Tibial nerve (tissue), 4 donors: ENCODE results near the gene MAST2. TPM values are rescaled to one million over a fixed set of nuclear protein-coding genes. Genes with fewer than 3 reads are reported as not detected.

Source experiments
- DNase-seq, 2 donors: peaks; one replicate each; pipeline ENCODE4 v3.0.0-alpha.2; 2019; ENCODE audit warnings: low spot score in 2 of 2
- H3K27ac ChIP-seq, 4 donors: fragments of 200-600 bp; sonication (generic) in 3 of 4; one replicate each; pipeline ENCODE4 v1.5.1; 2017 to 2019; ENCODE audit warnings: mild to moderate bottlenecking in 1 of 4
- H3K27me3 ChIP-seq, 2 donors: fragments of 200-600 bp; sonication (generic) in 1 of 2; one replicate each; pipeline versions ENCODE4 v1.5.1 to v1.6.0; 2017 to 2019
- H3K36me3 ChIP-seq, 3 donors: fragments of 200-600 bp; sonication (generic); one replicate each; pipeline ENCODE4 v1.5.1; 2018 to 2019
- H3K4me1 ChIP-seq, 4 donors: fragments of 200-600 bp; sonication (generic) in 3 of 4; one replicate each; pipeline ENCODE4 v1.5.1; 2017 to 2019
- H3K4me3 ChIP-seq, 4 donors: fragments of 200-600 bp; sonication (generic) in 3 of 4; one replicate each; pipeline ENCODE4 v1.5.1; 2017 to 2019; ENCODE audit warnings: mild to moderate bottlenecking in 1 of 4, moderate library complexity in 1 of 4
- H3K9me3 ChIP-seq, 4 donors: fragments of 200-600 bp; sonication (generic) in 3 of 4; one replicate each; pipeline ENCODE4 v1.5.1; 2017 to 2019
- EP300 ChIP-seq, 2 donors: sonication (generic); formaldehyde crosslinking; IDR thresholded peaks; one replicate each; pipeline ENCODE4 v1.6.1; 2017; ENCODE audit warnings: antibody characterized with exemption in 2 of 2, mild to moderate bottlenecking in 1 of 2
- POLR2A ChIP-seq, 2 donors: fragments of 450-650 bp; IDR thresholded peaks; one replicate each; pipeline ENCODE4 v1.6.1; 2017; ENCODE audit warnings: antibody characterized with exemption in 2 of 2, mild to moderate bottlenecking in 2 of 2, moderate library complexity in 2 of 2
- WGBS, 2 donors: methylation state at CpG; one replicate each; pipeline ENCODE4 v1.1.5; 2018; 5-methylcytosine and 5-hydroxymethylcytosine counted together
- total RNA-seq, 4 donors: library from RNA; depleted of rRNA; stranded (reverse); fragments of >200 nt; gene quantifications; one replicate each; pipeline ENCODE4 v1.1.0, GENCODE V29; 2016
- TF ChIP-seq, protein P1 (sequence below), 5 experiments: fragments of 200-600 bp in 3 of 5; fragments of 450-650 bp in 2 of 5; sonication (generic) in 3 of 5; IDR thresholded peaks; one replicate each; pipeline ENCODE4 v1.5.1; 2016 to 2019; ENCODE audit warnings: antibody characterized with exemption in 5 of 5, mild to moderate bottlenecking in 3 of 5, moderate library complexity in 2 of 5

The MAST2 gene
- total RNA-seq, 4 donors from 2014 or later: 38.0 to 122 (median 57.1) TPM

DNA sequence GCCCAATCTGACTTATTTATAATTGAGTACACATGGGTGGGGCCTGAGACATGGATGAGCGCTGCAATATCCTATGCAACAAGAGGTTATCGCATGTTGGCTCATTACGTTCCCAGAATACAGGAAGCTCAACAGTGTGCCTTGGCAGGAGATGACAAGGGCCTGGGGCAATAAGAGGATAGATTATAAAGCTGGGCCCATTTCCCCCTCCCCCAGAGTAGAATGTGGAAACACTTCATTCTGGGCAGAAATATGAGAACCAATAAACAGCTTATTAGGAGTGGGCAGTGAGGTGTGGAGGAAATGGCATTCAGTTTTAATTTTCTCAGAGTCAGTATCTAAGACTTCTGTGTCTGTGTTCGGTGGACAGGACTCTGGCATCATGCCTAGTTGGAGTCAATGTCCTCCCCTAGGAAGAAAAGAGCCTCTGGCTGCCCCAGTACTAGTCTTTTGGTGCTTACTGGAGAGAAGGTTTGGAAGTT lies 236.2 kb downstream of the MAST2 start:
- peaks cover 0 to 13% (median 0%) of the 10 kb centered on the region in 3 donors for H3K36me3 ChIP-seq
- H3K4me1 ChIP-seq: peaks cover 0 to 7% (median 0%) of the 10 kb centered on the region in 4 donors
- no peak overlapping the region for H3K4me3 ChIP-seq
- DNase-seq: no peak
- no peaks in the 10 kb centered on the region for H3K27me3 ChIP-seq
- H3K27ac ChIP-seq: no peak overlapping the region
- no peaks in the 10 kb centered on the region for H3K9me3 ChIP-seq
- TF ChIP-seq EP300 (IDR thresholded peaks at IDR 0.05): peak; percentile 17 to 32
- TF ChIP-seq, protein P1, sequence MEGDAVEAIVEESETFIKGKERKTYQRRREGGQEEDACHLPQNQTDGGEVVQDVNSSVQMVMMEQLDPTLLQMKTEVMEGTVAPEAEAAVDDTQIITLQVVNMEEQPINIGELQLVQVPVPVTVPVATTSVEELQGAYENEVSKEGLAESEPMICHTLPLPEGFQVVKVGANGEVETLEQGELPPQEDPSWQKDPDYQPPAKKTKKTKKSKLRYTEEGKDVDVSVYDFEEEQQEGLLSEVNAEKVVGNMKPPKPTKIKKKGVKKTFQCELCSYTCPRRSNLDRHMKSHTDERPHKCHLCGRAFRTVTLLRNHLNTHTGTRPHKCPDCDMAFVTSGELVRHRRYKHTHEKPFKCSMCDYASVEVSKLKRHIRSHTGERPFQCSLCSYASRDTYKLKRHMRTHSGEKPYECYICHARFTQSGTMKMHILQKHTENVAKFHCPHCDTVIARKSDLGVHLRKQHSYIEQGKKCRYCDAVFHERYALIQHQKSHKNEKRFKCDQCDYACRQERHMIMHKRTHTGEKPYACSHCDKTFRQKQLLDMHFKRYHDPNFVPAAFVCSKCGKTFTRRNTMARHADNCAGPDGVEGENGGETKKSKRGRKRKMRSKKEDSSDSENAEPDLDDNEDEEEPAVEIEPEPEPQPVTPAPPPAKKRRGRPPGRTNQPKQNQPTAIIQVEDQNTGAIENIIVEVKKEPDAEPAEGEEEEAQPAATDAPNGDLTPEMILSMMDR (IDR thresholded peaks at IDR 0.05): no peak
- WGBS, 2 donors: 51 to 56% methylated on average over 4 of the region's 4 CpGs

DNA sequence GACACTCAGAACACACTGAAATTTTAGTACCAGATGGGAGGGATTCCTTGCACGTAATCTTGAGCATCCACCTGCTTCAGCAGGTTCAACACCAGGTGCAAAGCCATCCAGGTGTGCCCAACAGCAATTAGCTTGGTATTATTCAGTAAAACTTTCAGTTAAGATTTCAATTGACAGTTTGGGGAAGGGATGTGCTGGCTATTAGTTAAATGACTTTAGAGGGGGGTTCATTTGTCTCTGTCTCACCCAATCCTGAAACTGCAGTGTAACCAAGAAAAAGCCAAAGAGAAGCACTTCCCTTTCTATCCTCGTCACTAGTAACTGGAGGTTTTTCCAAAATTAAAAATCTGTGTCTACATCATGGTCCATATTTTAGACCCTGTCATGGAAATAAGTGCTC lies 238.1 kb downstream of the MAST2 start:
- no peaks in the 10 kb centered on the region for H3K9me3 ChIP-seq
- WGBS, 2 donors: 85 to 94% methylated on average over 2 of the region's 2 CpGs
- no peak for DNase-seq
- no peaks in the 10 kb centered on the region for H3K27me3 ChIP-seq
- no peak overlapping the region for H3K4me3 ChIP-seq
- no peak for TF ChIP-seq POLR2A (IDR thresholded peaks at IDR 0.05)
- no peak for TF ChIP-seq EP300 (IDR thresholded peaks at IDR 0.05)
- TF ChIP-seq, protein P1 (IDR thresholded peaks at IDR 0.05): no peak
- H3K4me1 ChIP-seq: peaks cover 0 to 7% (median 0%) of the 10 kb centered on the region in 4 donors
- H3K27ac ChIP-seq: no peak overlapping the region
- H3K36me3 ChIP-seq: no peaks in the 10 kb centered on the region

DNA sequence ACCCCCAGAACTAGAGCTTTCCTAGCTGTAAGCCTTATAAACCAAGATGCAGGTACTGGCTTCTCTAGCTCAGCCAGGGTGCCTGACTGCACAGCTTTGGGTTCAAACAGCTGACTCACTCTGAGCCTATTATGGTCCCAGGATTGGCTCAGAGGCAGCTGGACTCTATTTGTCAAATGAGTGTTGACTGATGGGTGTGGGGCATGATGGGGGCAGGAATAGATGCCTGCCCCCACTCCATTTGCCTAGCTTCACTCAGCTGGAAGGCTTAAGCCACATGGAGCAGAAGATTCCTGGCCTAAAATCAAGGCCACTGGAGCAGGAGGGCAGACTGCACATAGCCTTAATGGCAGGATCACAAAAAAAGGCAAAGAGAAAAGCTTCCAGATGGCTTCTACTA lies 238.6 kb downstream of the MAST2 start:
- no peak overlapping the region for H3K4me3 ChIP-seq
- DNase-seq: no peak
- H3K27me3 ChIP-seq: no peaks in the 10 kb centered on the region
- peaks cover 0 to 3% (median 0%) of the 10 kb centered on the region in 4 donors for H3K4me1 ChIP-seq
- H3K9me3 ChIP-seq: no peaks in the 10 kb centered on the region
- TF ChIP-seq POLR2A (IDR thresholded peaks at IDR 0.05) (no peak), EP300 (IDR thresholded peaks at IDR 0.05) (no peak)
- TF ChIP-seq, protein P1 (IDR thresholded peaks at IDR 0.05): no peak
- H3K27ac ChIP-seq: no peak overlapping the region
- H3K36me3 ChIP-seq: no peaks in the 10 kb centered on the region

DNA sequence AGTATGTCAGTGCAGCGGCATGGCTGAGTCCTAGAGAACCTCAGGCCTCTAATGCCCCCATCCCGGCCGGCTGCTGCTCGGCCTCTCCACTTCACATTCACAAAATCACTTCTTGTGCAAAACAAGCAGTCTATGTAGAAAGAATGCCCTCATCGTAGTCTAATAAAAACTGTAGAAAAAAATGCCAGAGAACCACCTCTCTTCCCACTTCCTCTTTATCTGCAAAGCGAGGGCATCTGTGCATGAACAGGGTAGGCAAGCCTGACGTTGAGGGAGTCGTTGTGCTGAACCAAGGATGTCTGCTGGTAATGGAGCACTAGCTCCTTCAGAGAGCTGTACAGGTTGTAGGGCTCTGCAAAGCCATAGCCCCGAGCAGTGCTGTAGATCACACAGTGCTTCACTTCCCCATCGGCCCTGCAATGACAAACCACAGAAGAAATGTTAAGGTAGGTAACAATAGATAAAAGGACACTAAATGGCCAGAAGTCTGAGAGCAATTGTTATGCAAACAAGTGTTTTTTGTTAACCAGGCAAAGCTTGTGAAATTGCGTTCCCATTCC lies 240.1 kb downstream of the MAST2 start:
- Histone ChIP-seq H3K4me3 (no peak overlapping the region), H3K4me1 (no peaks in the 10 kb centered on the region), H3K9me3 (no peaks in the 10 kb centered on the region), H3K36me3 (no peaks in the 10 kb centered on the region), H3K27ac (no peak overlapping the region), H3K27me3 (no peaks in the 10 kb centered on the region)
- WGBS, 2 donors: 56 to 58% methylated on average over 11 of the region's 11 CpGs
- TF ChIP-seq, protein P1 (IDR thresholded peaks at IDR 0.05): no peak
- no peak for TF ChIP-seq POLR2A (IDR thresholded peaks at IDR 0.05)
- no peak for TF ChIP-seq EP300 (IDR thresholded peaks at IDR 0.05)
- no peak for DNase-seq

DNA sequence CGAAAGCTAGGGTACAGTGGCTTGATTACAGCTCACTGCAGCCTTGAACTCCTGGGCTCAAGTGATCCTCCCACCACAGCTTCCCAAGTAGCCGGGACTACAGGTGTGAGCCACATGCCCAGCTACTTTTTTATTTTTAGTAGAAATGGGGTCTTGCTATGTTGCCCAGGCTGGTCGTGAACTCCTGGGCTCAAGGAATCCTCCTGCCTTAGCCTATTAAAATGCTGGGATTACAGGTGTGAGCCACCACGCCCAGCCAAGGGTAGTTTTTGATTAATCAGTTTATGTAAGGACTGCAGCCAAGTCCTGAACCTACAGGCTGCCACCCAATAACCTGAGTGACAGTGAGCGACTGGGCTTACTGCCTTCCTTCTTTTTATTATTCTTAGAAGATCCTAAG lies 240.7 kb downstream of the MAST2 start:
- no peaks in the 10 kb centered on the region for H3K36me3 ChIP-seq
- H3K4me1 ChIP-seq: no peaks in the 10 kb centered on the region
- no peaks in the 10 kb centered on the region for H3K27me3 ChIP-seq
- no peak overlapping the region for H3K27ac ChIP-seq
- DNase-seq: no peak
- TF ChIP-seq, protein P1 (IDR thresholded peaks at IDR 0.05): no peak
- no peak for TF ChIP-seq POLR2A (IDR thresholded peaks at IDR 0.05)
- no peak for TF ChIP-seq EP300 (IDR thresholded peaks at IDR 0.05)
- WGBS, 2 donors: 86 to 93% methylated on average over 5 of the region's 5 CpGs
- H3K4me3 ChIP-seq: no peak overlapping the region
- no peaks in the 10 kb centered on the region for H3K9me3 ChIP-seq
